Cardiac muscle cell (in vitro differentiated cells and primary cell): Measurements from ENCODE around the gene NCKIPSD. TPM values are rescaled to one million over a fixed set of nuclear protein-coding genes. Genes with fewer than 3 reads are reported as not detected.
"Not testable (repeated sequence)": the region's sequence is repeated elsewhere in the genome, so short reads cannot be mapped to it uniquely, and the experiment has no call there.

ENCODE experiments used
- DNase-seq, 2 donors: peaks; one replicate each; pipeline versions ENCODE4 v3.0.0 to v3.0.0-alpha.2; 2010 to 2017; ENCODE audit warnings: low read depth in 1 of 2, low spot score in 1 of 2
- H3K27ac ChIP-seq: fragments of 200-600 bp; sonication (generic); 2 replicates; pipeline ENCODE4 v1.5.1; 2016
- H3K27me3 ChIP-seq: fragments of 200-600 bp; sonication (generic); 2 replicates; pipeline ENCODE4 v1.6.0; 2016; ENCODE audit warnings: control low read depth
- H3K36me3 ChIP-seq: fragments of 200-600 bp; sonication (generic); 2 replicates; pipeline ENCODE4 v1.5.1; 2016; ENCODE audit warnings: control low read depth
- H3K4me1 ChIP-seq: fragments of 200-600 bp; sonication (generic); 2 replicates; pipeline ENCODE4 v1.8.1; 2017; ENCODE audit warnings: low read depth, mild to moderate bottlenecking, mixed run types
- H3K4me3 ChIP-seq: fragments of 200-600 bp; sonication (generic); 2 replicates; pipeline ENCODE4 v1.5.1; 2016; ENCODE audit warnings: mild to moderate bottlenecking
- H3K9me3 ChIP-seq: fragments of 200-600 bp; sonication (generic); 2 replicates; pipeline ENCODE4 v1.5.1; 2017; ENCODE audit warnings: low read depth, mild to moderate bottlenecking, control low read depth
- CTCF ChIP-seq: IDR thresholded peaks from 2 replicates; pipeline ENCODE4 v1.5.1; 2012; ENCODE audit warnings: low read depth, mild to moderate bottlenecking, low read length
- polyA plus RNA-seq: library from polyadenylated mRNA; unstranded; fragments of >200 nt; fragmentation: Nextera tagmentation; extraction: Ambion mirVana; gene quantifications from 2 replicates; pipeline ENCODE4 v1.2.1, GENCODE V29; 2016
- total RNA-seq: library from RNA; depleted of rRNA; stranded (reverse); fragments of >200 nt; gene quantifications from 2 replicates; pipeline ENCODE4 v1.2.3, GENCODE V29; 2016

NCKIPSD gene
- total RNA-seq (68.7 and 73.4 TPM in 2 replicates), polyA plus RNA-seq (49.6 and 51.7 TPM in 2 replicates)

DNA sequence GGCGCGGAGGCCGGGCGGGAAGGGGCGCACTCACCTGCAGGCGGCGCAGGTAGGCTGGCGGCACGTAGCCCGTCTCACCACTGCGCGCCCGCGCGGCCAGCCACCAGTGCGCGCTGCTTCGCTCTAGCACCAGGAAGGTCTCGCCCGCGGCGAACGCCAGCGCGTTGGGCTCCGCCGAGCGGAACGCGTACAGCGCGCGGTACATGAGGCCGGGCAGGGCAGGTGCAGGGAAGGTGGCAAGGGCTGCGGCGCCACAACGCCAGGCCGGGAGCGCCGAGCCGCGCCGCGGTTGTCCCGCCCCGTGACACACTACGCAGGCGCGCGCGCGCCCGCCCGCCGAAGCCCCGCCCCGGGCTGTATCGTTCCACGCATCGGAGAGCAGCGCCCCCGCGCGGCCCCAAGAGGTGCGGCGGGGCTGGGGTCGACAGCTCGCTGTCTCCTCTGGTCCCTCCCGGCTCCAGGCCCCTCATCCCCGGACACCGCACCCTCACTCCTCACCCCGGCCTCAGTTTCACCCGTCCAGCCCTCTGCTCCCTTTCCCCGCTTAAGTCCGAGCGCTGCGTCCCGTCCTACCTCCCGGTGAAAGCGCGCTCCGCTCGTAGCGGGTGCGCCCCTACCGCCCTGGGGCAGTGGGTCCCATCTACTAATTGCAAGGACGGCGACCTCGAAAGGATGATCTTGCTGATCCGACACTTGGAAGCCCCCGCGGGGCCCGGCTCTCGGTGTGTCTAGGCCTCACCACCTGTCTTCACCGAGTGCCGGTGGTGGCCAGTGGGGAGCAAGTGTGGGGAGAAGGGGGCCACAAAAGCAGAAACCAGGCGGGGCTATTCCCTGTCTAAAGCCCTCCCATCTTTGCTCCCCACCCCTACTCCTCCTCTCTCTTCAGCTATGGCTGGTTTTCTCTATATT, at the start of gene NCKIPSD:
TSS of gene NCKIPSD (minus strand) at position 313 of the 909 bp plus-strand sequence. CDS start at position 205, 108 bp downstream.
- peaks cover 37% of the 10 kb centered on the region for H3K36me3 ChIP-seq

GRCh38 chr3:48735075-48735767, 49.5 kb upstream of the NCKIPSD start:
- not testable (repeated sequence) for H3K27me3 ChIP-seq, H3K27ac ChIP-seq, DNase-seq, H3K4me3 ChIP-seq, H3K36me3 ChIP-seq, H3K9me3 ChIP-seq, H3K4me1 ChIP-seq

More for the DNA sequence above, at the start of gene NCKIPSD:
- H3K9me3 ChIP-seq, result no peaks in the 10 kb centered on the region
- peak within 1 kb of the TSS; percentile 89 for H3K27ac ChIP-seq
- peaks cover 20% of the 10 kb centered on the region for H3K4me1 ChIP-seq
- TF ChIP-seq CTCF, result peak; percentile 67
- no peaks in the 10 kb centered on the region for H3K27me3 ChIP-seq
- peak within 1 kb of the TSS; percentile 92 for H3K4me3 ChIP-seq
- peak; percentile 86 to 94 for DNase-seq

- not testable (repeated sequence) for H3K9me3 ChIP-seq, H3K36me3 ChIP-seq, H3K4me1 ChIP-seq, H3K27ac ChIP-seq, DNase-seq, H3K4me3 ChIP-seq, H3K27me3 ChIP-seq
Observed at GRCh38 chr3:48734541-48734940, 48.8 kb upstream of the NCKIPSD start.

GRCh38 chr3:48733752-48734518, 48.2 kb upstream of the NCKIPSD start:
- DNase-seq, H3K27ac ChIP-seq, H3K36me3 ChIP-seq, H3K4me1 ChIP-seq, H3K9me3 ChIP-seq, H3K4me3 ChIP-seq, H3K27me3 ChIP-seq: not testable (repeated sequence)

DNA sequence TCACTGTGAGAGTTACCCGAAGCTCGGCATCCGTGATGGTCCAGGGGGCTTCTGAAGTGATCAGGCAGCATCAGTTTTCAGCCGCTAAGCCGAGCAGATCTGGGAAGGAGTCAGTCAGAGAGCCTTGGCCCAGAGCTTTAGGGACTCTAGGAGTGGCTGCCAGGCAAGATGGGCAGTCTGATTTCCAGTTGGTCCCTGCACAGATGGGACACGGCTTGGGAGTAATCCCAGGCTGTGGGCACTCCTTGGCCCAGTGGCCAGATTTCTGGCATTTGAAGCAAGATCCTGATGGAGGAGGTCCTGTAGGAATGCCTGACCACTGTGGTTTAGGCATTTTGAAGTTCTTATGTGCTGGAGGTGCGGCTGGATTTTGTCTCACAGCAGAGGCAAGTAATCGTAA, 41.8 kb upstream of the NCKIPSD start:
- Histone ChIP-seq H3K9me3 (no peaks in the 10 kb centered on the region), H3K4me1 (no peaks in the 10 kb centered on the region), H3K27ac (no peak overlapping the region), H3K27me3 (peaks cover 2% of the 10 kb centered on the region), H3K4me3 (no peak overlapping the region), H3K36me3 (no peaks in the 10 kb centered on the region)
- DNase-seq, result no peak
- TF ChIP-seq CTCF, result no peak

DNA sequence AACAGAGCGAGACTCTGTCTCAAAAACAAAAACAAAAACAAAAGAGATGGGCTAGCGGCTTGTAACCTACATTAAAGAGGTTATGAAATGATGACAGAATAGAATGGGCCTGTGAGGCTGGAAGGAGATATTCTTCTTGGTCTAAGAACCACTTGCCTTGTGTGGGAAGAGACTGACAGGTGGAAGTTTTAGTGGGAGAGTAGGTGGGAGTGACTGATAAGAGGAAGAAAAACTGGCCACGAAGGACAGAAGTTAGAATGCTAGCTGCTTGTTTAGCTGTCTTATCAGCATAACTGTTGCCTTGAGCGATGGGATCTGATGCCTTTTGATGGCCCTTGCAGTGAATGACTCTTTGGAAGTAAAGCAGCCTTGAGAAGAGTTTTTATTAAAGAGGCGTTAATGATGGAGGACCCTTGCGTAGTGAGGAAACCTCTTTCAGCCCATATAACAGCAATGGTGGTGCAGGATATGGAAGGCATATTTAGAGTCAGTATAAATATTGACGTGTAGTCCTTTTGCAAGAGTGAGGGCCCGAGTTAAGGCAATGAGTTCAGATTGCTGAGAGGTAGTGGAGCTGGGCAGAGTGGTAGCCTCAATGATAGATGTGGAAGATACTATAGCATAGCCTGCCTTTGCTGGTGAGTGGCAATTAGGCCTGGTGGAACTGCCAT, 39.6 kb upstream of the NCKIPSD start:
- H3K36me3 ChIP-seq, DNase-seq, H3K4me3 ChIP-seq, H3K27ac ChIP-seq, H3K27me3 ChIP-seq, H3K9me3 ChIP-seq, H3K4me1 ChIP-seq: not testable (repeated sequence)

GRCh38 chr3:48723725-48724124, 38.0 kb upstream of the NCKIPSD start:
- H3K27ac ChIP-seq, result no peak overlapping the region
- no peaks in the 10 kb centered on the region for H3K4me1 ChIP-seq
- no peak overlapping the region for H3K4me3 ChIP-seq
- no peak for DNase-seq
- no peaks in the 10 kb centered on the region for H3K36me3 ChIP-seq
- no peak for TF ChIP-seq CTCF
- H3K27me3 ChIP-seq, result peaks cover 2% of the 10 kb centered on the region
- no peaks in the 10 kb centered on the region for H3K9me3 ChIP-seq

DNA sequence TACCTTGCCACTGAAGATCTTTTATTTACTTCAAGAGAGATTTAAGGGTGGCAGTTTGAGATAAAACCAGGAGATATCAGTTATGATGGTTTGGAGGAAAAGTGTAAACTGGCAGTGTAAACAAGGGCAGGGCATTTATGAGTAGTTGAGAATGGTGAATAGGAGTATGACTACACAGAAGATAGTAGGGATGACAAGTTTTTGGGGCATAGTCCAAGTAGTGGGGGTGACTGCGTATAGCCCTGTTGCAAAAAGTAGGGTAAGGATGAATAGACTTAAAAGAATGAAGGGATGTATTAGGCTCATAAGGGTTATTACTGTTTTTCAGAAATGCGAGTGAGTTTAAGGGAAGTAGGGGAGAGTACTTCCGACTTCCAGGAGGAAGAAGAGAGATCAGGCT, 37.6 kb upstream of the NCKIPSD start:
- H3K9me3 ChIP-seq, DNase-seq, H3K27me3 ChIP-seq, H3K36me3 ChIP-seq, H3K4me3 ChIP-seq, H3K4me1 ChIP-seq, H3K27ac ChIP-seq: not testable (repeated sequence)
